Keratinocyte (primary cell): ENCODE data around the gene TMEM120B. TPM values are rescaled to one million over a fixed set of nuclear protein-coding genes. Genes with fewer than 3 reads are reported as not detected.

Experiments
- DNase-seq: peaks from one replicate; pipeline ENCODE4 v3.0.0-alpha.2; 2011; ENCODE audit warnings: low read depth, missing footprints, low spot score
- FAIRE-seq: peaks from 2 replicates; lab custom pipeline; 2011; peaks lifted over from hg19 to GRCh38; lab: Jason Lieb, UNC
- H2AFZ ChIP-seq: 2 replicates; pipeline ENCODE4 v1.6.0; 2012; ENCODE audit warnings: low read length, control low read depth, inconsistent platforms; ENCODE audit not compliant: control insufficient read depth
- H3K27ac ChIP-seq: 2 replicates; pipeline ENCODE4 v1.5.1; 2011; ENCODE audit warnings: low read length; ENCODE audit not compliant: control insufficient read depth, insufficient read depth
- H3K27me3 ChIP-seq: 3 replicates; pipeline ENCODE4 v1.6.0; 2011; ENCODE audit warnings: low read length; ENCODE audit not compliant: control insufficient read depth, insufficient read depth; ENCODE audit errors: extremely low read depth
- H3K36me3 ChIP-seq, 2 experiments: 2 replicates in 1 of 2; 3 replicates in 1 of 2; pipeline ENCODE4 v1.5.1; 2011; ENCODE audit warnings: low read length in 2 of 2, mild to moderate bottlenecking in 1 of 2; ENCODE audit not compliant: control insufficient read depth in 2 of 2, insufficient read depth in 2 of 2; ENCODE audit errors: extremely low read depth in 1 of 2
- H3K4me1 ChIP-seq: 3 replicates; pipeline ENCODE4 v1.5.1; 2011; ENCODE audit warnings: low read length; ENCODE audit not compliant: control insufficient read depth, insufficient read depth; ENCODE audit errors: extremely low read depth
- H3K4me2 ChIP-seq: 3 replicates; pipeline ENCODE4 v1.6.0; 2011; ENCODE audit warnings: low read depth, low read length; ENCODE audit not compliant: control insufficient read depth, insufficient read depth; ENCODE audit errors: extremely low read depth
- H3K4me3 ChIP-seq, 3 experiments: fragments of 200-600 bp in 1 of 3; sonication (generic) in 1 of 3; 2 replicates in 2 of 3; 3 replicates in 1 of 3; pipeline ENCODE4 v1.5.1; 2011 to 2016; ENCODE audit warnings: low read length in 3 of 3, mild to moderate bottlenecking in 3 of 3, control low read depth in 2 of 3, inconsistent platforms in 1 of 3, low read depth in 1 of 3, mixed read lengths in 1 of 3, mixed run types in 1 of 3, moderate library complexity in 1 of 3; ENCODE audit not compliant: control insufficient read depth in 2 of 3, insufficient read depth in 2 of 3; ENCODE audit errors: extremely low read depth in 1 of 3
- H3K79me2 ChIP-seq: 2 replicates; pipeline ENCODE4 v1.6.0; 2012; ENCODE audit warnings: low read length; ENCODE audit not compliant: control insufficient read depth, insufficient read depth
- H3K9ac ChIP-seq: 3 replicates; pipeline ENCODE4 v1.6.0; 2011; ENCODE audit warnings: low read length; ENCODE audit not compliant: control insufficient read depth, insufficient read depth; ENCODE audit errors: extremely low read depth
- H3K9me1 ChIP-seq: 3 replicates; pipeline ENCODE4 v1.6.0; 2011; ENCODE audit warnings: low read length; ENCODE audit not compliant: control insufficient read depth, insufficient read depth; ENCODE audit errors: extremely low read depth
- H3K9me3 ChIP-seq: 2 replicates; pipeline ENCODE4 v1.5.1; 2012; ENCODE audit warnings: low read depth, low read length; ENCODE audit not compliant: control insufficient read depth
- H4K20me1 ChIP-seq: 3 replicates; pipeline ENCODE4 v1.6.0; 2011; ENCODE audit warnings: low read length; ENCODE audit not compliant: control insufficient read depth, insufficient read depth; ENCODE audit errors: extremely low read depth
- EZH2 ChIP-seq: IDR thresholded peaks from one replicate; pipeline ENCODE4 v1.6.1; 2012; ENCODE audit warnings: inconsistent platforms, mild to moderate bottlenecking, low read length, moderate library complexity
- dilution Hi-C: fragments of 300-500 bp; cut with MboI; formaldehyde crosslinking; loops from one replicate; pipeline ENCODE4 v1.7.0; 2020; ENCODE audit warnings: low sequenced_read_pairs; ENCODE audit not compliant: extremely low pct_ligation_motif_present
- polyA plus RNA-seq, 5 experiments: library from polyadenylated mRNA; depleted of rRNA in 3 of 5; stranded (reverse) in 3 of 5; stranded (forward) in 1 of 5; unstranded in 1 of 5; fragments of >200 nt; gene quantifications; 1 replicate in 1 of 5; 2 replicates in 3 of 5; 3 replicates in 1 of 5; pipeline versions ENCODE4 v1.2.1 to v1.2.3, GENCODE V29; 2011 to 2012; ENCODE audit warnings: missing spikeins in 2 of 5, low read depth in 1 of 5, low replicate concordance in 1 of 5
- TF ChIP-seq, protein P1 (sequence below), 3 experiments: IDR thresholded peaks in 1 of 3; conservative IDR thresholded peaks in 1 of 3; optimal IDR thresholded peaks in 1 of 3; 2 replicates in 2 of 3; 3 replicates in 1 of 3; pipeline versions ENCODE3 to v1.5.1; 2011; ENCODE audit warnings: low read length in 3 of 3, mild to moderate bottlenecking in 3 of 3, moderate library complexity in 2 of 3, control low read depth in 1 of 3, inconsistent platforms in 1 of 3; ENCODE audit not compliant: insufficient read depth in 2 of 3; ENCODE audit errors: extremely low read depth in 1 of 3

The TMEM120B gene
- polyA plus RNA-seq, 1 donor (not counting 4 experiments of a cell fraction or from before 2014, with no cell fraction given), result 6.9 TPM

DNA sequence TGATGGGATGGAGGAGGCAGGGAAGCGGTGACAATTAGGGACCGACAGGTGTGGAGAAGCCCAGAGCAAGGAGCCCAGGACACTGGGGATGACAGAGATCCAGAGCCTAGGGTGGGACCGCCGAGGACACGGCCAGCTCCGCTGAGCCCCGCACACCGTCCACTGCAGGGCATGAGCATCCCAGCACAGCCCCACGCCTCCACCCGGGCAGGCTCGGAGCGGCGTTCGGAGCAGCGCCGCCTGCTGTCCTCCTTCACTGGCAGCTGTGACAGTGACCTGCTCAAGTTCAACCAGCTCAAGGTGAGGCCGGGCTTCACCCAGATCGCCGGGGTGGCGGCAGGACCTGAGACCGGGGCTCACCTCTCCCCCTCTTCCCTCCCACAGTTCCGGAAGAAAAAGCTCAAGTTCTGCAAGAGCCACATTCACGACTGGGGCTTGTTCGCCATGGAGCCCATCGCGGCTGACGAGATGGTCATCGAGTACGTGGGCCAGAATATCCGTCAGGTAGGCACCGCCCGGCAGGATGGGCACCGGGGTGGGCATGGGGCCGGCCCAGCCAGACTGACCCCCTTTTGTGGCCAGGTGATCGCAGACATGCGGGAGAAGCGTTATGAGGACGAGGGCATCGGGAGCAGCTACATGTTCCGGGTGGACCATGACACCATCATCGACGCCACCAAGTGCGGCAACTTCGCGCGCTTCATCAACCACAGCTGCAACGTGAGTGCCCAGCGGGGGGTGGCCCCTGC is 115.0 kb downstream of the TMEM120B start:
- DNase-seq, result no peak
- Histone ChIP-seq H3K4me3 (no peak overlapping the region), H3K9me1 (no peaks in the 10 kb centered on the region), H3K9me3 (no peaks in the 10 kb centered on the region), H3K9ac (no peak overlapping the region), H3K4me1 (no peaks in the 10 kb centered on the region), H3K4me2 (no peak overlapping the region), H3K79me2 (no peaks in the 10 kb centered on the region), H3K36me3 (peaks cover 32 to 45% of the 10 kb centered on the region in 2 experiments), H4K20me1 (peaks cover 3% of the 10 kb centered on the region), H3K27ac (no peak overlapping the region), H2AFZ (no peak overlapping the region), H3K27me3 (no peaks in the 10 kb centered on the region)
- dilution Hi-C loops, result no loop called here
- FAIRE-seq, result no peak
- TF ChIP-seq, protein P1, sequence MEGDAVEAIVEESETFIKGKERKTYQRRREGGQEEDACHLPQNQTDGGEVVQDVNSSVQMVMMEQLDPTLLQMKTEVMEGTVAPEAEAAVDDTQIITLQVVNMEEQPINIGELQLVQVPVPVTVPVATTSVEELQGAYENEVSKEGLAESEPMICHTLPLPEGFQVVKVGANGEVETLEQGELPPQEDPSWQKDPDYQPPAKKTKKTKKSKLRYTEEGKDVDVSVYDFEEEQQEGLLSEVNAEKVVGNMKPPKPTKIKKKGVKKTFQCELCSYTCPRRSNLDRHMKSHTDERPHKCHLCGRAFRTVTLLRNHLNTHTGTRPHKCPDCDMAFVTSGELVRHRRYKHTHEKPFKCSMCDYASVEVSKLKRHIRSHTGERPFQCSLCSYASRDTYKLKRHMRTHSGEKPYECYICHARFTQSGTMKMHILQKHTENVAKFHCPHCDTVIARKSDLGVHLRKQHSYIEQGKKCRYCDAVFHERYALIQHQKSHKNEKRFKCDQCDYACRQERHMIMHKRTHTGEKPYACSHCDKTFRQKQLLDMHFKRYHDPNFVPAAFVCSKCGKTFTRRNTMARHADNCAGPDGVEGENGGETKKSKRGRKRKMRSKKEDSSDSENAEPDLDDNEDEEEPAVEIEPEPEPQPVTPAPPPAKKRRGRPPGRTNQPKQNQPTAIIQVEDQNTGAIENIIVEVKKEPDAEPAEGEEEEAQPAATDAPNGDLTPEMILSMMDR (optimal IDR thresholded peaks at IDR 0.05 in 1 of 3, IDR thresholded peaks at IDR 0.05 in 1 of 3, conservative IDR thresholded peaks at IDR 0.05 in 1 of 3; ENCODE audit: extremely low read depth in 1 of 3, insufficient read depth in 2 of 3, low read length in 3 of 3), result no peak
- no peak for TF ChIP-seq EZH2

DNA sequence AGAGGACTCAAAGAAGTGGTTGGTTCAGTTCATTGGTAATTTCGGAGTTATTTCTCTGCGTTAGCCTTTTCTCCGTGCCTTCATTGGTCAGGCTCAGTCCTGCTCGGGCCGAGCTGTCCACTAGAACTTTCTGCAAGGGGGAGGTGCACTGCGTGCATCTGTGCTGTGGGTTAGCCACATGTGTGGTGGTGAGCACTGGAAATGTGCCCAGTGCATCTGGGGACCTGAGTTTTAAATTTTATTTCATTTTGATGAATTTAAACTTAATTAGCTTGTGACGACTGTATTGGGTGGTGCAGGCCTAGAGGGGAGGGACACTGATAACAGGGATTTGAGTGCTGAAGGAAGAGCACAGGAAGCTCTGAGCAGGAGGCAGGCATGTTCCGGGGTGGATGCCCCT is 115.8 kb downstream of the TMEM120B start:
- H3K79me2 ChIP-seq, result no peaks in the 10 kb centered on the region
- H3K9me1 ChIP-seq, result no peaks in the 10 kb centered on the region
- H3K27ac ChIP-seq, result no peak overlapping the region
- dilution Hi-C loops, result no loop called here
- no peaks in the 10 kb centered on the region for H3K4me1 ChIP-seq
- no peak for TF ChIP-seq EZH2
- TF ChIP-seq, protein P1 (optimal IDR thresholded peaks at IDR 0.05 in 1 of 3, IDR thresholded peaks at IDR 0.05 in 1 of 3, conservative IDR thresholded peaks at IDR 0.05 in 1 of 3; ENCODE audit: extremely low read depth in 1 of 3, insufficient read depth in 2 of 3, low read length in 3 of 3), result no peak
- H3K36me3 ChIP-seq, result peaks cover 29 to 44% of the 10 kb centered on the region in 2 experiments
- H3K9me3 ChIP-seq, result no peaks in the 10 kb centered on the region
- H3K9ac ChIP-seq, result no peak overlapping the region
- DNase-seq (no peak), FAIRE-seq (no peak)
- no peaks in the 10 kb centered on the region for H3K27me3 ChIP-seq
- no peak overlapping the region for H3K4me3 ChIP-seq
- peaks cover 3% of the 10 kb centered on the region for H4K20me1 ChIP-seq
- no peak overlapping the region for H3K4me2 ChIP-seq
- H2AFZ ChIP-seq, result no peak overlapping the region
